Esophagus (tissue), 2 donors: ENCODE measurements around the gene ZNF700. TPM values are rescaled to one million over a fixed set of nuclear protein-coding genes. Genes with fewer than 3 reads are reported as not detected.
"Not testable (repeated sequence)": the region's sequence is repeated elsewhere in the genome, so short reads cannot be mapped to it uniquely, and the experiment has no call there.

Experiments
- H3K27ac ChIP-seq, 2 donors: one replicate each; pipeline ENCODE4 v1.5.1; 2013; ENCODE audit warnings: low read depth in 2 of 2, mild to moderate bottlenecking in 2 of 2, inconsistent platforms in 1 of 2, low read length in 1 of 2, moderate library complexity in 1 of 2
- H3K27me3 ChIP-seq, 2 donors: one replicate each; pipeline ENCODE4 v1.6.1; 2013; ENCODE audit warnings: low read length in 2 of 2, control low read depth in 1 of 2, mild to moderate bottlenecking in 1 of 2; ENCODE audit not compliant: insufficient read depth in 2 of 2, control insufficient read depth in 1 of 2
- H3K36me3 ChIP-seq, 2 donors: one replicate each; pipeline ENCODE4 v1.6.1; 2013; ENCODE audit warnings: low read length in 1 of 2; ENCODE audit not compliant: control insufficient read depth in 2 of 2, insufficient read depth in 2 of 2
- H3K4me1 ChIP-seq, 2 donors: one replicate each; pipeline ENCODE4 v1.6.1; 2013; ENCODE audit warnings: low read length in 1 of 2; ENCODE audit not compliant: control insufficient read depth in 2 of 2, insufficient read depth in 2 of 2
- H3K4me3 ChIP-seq, 2 donors: one replicate each; pipeline ENCODE4 v1.5.1; 2013; ENCODE audit warnings: low read length in 2 of 2, mild to moderate bottlenecking in 2 of 2, low read depth in 1 of 2, moderate library complexity in 1 of 2
- H3K9me3 ChIP-seq, 2 donors: one replicate each; pipeline ENCODE4 v1.6.1; 2013; ENCODE audit warnings: mild to moderate bottlenecking in 2 of 2, low read depth in 1 of 2, low read length in 1 of 2, moderate library complexity in 1 of 2; ENCODE audit not compliant: control insufficient read depth in 2 of 2, insufficient read depth in 1 of 2
- WGBS, 2 donors: extraction: QIAGEN DNeasy Blood & Tissue Kit; methylation state at CpG; one replicate each; pipeline ENCODE4 v1.1.7; 2013; 5-methylcytosine and 5-hydroxymethylcytosine counted together
- polyA plus RNA-seq, 2 donors: library from polyadenylated mRNA; stranded (reverse); fragments of 200-250 nt; gene quantifications; one replicate each; pipeline ENCODE4 v1.2.3, GENCODE V29; 2013
- donor health status: healthy with polysubstance abuse.
- donor health status: Bipolar disorder and iron deficiency.

Gene ZNF700
- polyA plus RNA-seq = 10 to 100 TPM in 1 of 2 donors, 1 to 10 TPM in 1; 6.4 to 16.9 TPM

GRCh38 chr19:11924886-11925650 lies at the start of gene ZNF700:
TSS of gene ZNF700 (plus strand) at chr19:11925107. CDS start at chr19:11925211, 104 bp downstream.
- no peaks in the 10 kb centered on the region for H3K27me3 ChIP-seq
- WGBS, 2 donors = 0 to 1% methylated on average over 51 to 53 of the region's 53 CpGs
- H3K36me3 ChIP-seq = no peaks in the 10 kb centered on the region
- no peaks in the 10 kb centered on the region for H3K4me1 ChIP-seq
- H3K9me3 ChIP-seq = no peaks in the 10 kb centered on the region
- peak within 1 kb of the TSS; percentile 80 to 97 for H3K4me3 ChIP-seq
- H3K27ac ChIP-seq = peak within 1 kb of the TSS; percentile 95 to 99

GRCh38 chr19:11879687-11880266 lies 45.1 kb upstream of the ZNF700 start:
- not testable (repeated sequence) for H3K36me3 ChIP-seq, H3K9me3 ChIP-seq, H3K27ac ChIP-seq, H3K4me3 ChIP-seq, H3K4me1 ChIP-seq, H3K27me3 ChIP-seq
- WGBS, 2 donors = 81 to 82% methylated on average over 16 of the region's 16 CpGs

- no peak overlapping the region for H3K27ac ChIP-seq
Observed at GRCh38 chr19:11880598-11880997, 44.3 kb upstream of the ZNF700 start.

GRCh38 chr19:11881151-11881800 lies 43.6 kb upstream of the ZNF700 start:
- WGBS, 2 donors = 18 to 23% methylated on average over 10 of the region's 10 CpGs
- peaks cover 0 to 3% of the 10 kb centered on the region in 2 donors for H3K4me1 ChIP-seq
- peaks cover 0 to 2% of the 10 kb centered on the region in 2 donors for H3K9me3 ChIP-seq
- no peaks in the 10 kb centered on the region for H3K27me3 ChIP-seq
- no peak overlapping the region for H3K27ac ChIP-seq
- H3K36me3 ChIP-seq = no peaks in the 10 kb centered on the region
- H3K4me3 ChIP-seq = no peak overlapping the region

More at GRCh38 chr19:11880598-11880997, 44.3 kb upstream of the ZNF700 start:
- peaks cover 0 to 3% of the 10 kb centered on the region in 2 donors for H3K4me1 ChIP-seq
- no peaks in the 10 kb centered on the region for H3K27me3 ChIP-seq
- peaks cover 0 to 2% of the 10 kb centered on the region in 2 donors for H3K9me3 ChIP-seq
- no peak overlapping the region for H3K4me3 ChIP-seq
- no peaks in the 10 kb centered on the region for H3K36me3 ChIP-seq
- WGBS, 2 donors = 91 to 92% methylated on average over 12 of the region's 12 CpGs

GRCh38 chr19:11882606-11883005 lies 42.3 kb upstream of the ZNF700 start:
- Histone ChIP-seq H3K27me3 (no peaks in the 10 kb centered on the region), H3K27ac (no peak overlapping the region), H3K9me3 (peaks cover 0 to 4% of the 10 kb centered on the region in 2 donors), H3K4me3 (no peak overlapping the region), H3K4me1 (peaks cover 0 to 3% of the 10 kb centered on the region in 2 donors), H3K36me3 (no peaks in the 10 kb centered on the region)
- WGBS, 2 donors = 59 to 62% methylated on average over 2 of the region's 2 CpGs

GRCh38 chr19:11887234-11887610 lies 37.7 kb upstream of the ZNF700 start:
- peak overlapping the region in 1 of 2 donors; percentile 63 for H3K4me3 ChIP-seq
- WGBS, 2 donors = 31 to 38% methylated on average over 7 of the region's 7 CpGs
- no peaks in the 10 kb centered on the region for H3K27me3 ChIP-seq
- H3K36me3 ChIP-seq = no peaks in the 10 kb centered on the region
- peaks cover 0 to 2% of the 10 kb centered on the region in 2 donors for H3K9me3 ChIP-seq
- H3K27ac ChIP-seq = no peak overlapping the region
- H3K4me1 ChIP-seq = no peaks in the 10 kb centered on the region

GRCh38 chr19:11887611-11888531 lies 37.0 kb upstream of the ZNF700 start, which contains the start of gene ZNF69:
TSS of gene ZNF69 (plus strand) at chr19:11887782. CDS start at chr19:11887924, 142 bp downstream.
- Histone ChIP-seq H3K9me3 (peaks cover 0 to 2% of the 10 kb centered on the region in 2 donors), H3K4me1 (no peaks in the 10 kb centered on the region), H3K36me3 (no peaks in the 10 kb centered on the region), H3K27me3 (no peaks in the 10 kb centered on the region), H3K27ac (peak within 1 kb of the TSS; percentile 76 to 83), H3K4me3 (peak within 1 kb of the TSS; percentile 63 to 65)
- 1% methylated on average over 51 to 56 of the region's 56 CpGs for WGBS, 2 donors

- not testable (repeated sequence) for H3K27me3 ChIP-seq, H3K4me1 ChIP-seq, H3K27ac ChIP-seq, H3K36me3 ChIP-seq, H3K4me3 ChIP-seq, H3K9me3 ChIP-seq
- WGBS, 2 donors = 79 to 85% methylated on average over 6 of the region's 6 CpGs
Observed at GRCh38 chr19:11889901-11890300, 35.0 kb upstream of the ZNF700 start.

- Histone ChIP-seq H3K36me3 (no peaks in the 10 kb centered on the region), H3K4me1 (no peaks in the 10 kb centered on the region), H3K9me3 (peaks cover 0 to 2% of the 10 kb centered on the region in 2 donors), H3K27ac (no peak overlapping the region), H3K4me3 (no peak overlapping the region), H3K27me3 (no peaks in the 10 kb centered on the region)
- 91 to 93% methylated on average over 5 of the region's 5 CpGs for WGBS, 2 donors
Observed at GRCh38 chr19:11890634-11891033, 34.3 kb upstream of the ZNF700 start.
